NOMO-1 (cell line): ENCODE data around the gene SP100.
"Not testable (repeated sequence)": the region's sequence is repeated elsewhere in the genome, so short reads cannot be mapped to it uniquely, and the experiment has no call there.

Source experiments
- DNase-seq, 2 experiments: peaks; one replicate each; lab custom pipeline; 2025; ENCODE audit not compliant: unreplicated experiment in 2 of 2; lab: John Stamatoyannopoulos, UW

Gene SP100

DNA sequence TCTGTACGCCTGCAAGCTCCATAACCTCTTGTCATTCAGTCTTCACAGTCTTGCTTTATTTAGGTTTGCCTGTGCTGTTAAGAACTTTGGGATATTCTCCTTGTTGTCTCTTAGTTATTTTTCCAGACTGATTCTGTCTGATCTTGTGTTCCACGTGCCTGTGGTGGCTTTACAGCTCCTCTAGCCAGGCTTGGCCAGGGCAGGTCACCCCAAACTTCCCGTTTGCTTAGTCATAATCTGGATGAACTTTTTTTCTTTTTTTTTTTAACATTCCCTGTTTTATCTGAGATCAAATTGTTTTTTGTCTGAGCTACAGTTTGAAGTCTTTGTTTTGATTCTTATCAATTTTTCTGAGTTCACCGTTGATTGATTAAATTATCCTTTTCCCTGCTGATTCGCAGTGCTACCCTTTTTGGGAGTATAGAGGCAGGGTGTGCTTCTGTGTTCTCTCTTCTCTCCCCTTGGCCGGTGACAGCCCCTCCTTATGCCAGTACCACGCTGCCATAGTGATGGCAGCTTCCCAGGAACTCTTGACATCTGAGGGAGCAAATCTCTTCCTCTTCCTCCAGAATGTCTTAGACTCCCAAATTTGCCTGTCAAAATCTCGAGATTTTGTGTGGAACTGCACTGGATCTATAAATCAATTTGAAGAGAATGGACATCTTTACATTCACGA is 2.5 kb downstream of the SP100 start:
- no peak for DNase-seq

DNA sequence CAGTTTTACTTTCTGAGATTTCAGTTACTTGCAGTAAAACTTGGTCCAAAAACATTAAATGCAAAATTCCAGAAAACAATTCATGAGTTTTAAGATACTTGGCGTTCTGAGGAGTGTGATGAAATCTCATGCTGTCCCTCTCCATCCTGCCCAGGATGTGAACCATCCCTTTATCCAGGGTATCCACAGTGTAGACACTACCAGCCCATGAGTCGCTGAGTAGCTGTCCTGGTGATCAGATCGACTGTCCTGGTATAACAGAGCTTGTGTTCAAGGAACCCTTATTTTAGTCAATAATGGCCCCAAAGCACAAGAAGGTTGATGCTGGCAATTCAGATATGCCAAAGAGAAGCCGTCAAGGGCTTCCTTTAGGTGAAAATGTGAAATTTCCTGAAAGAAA is 3.2 kb downstream of the SP100 start:
- no peak for DNase-seq

DNA sequence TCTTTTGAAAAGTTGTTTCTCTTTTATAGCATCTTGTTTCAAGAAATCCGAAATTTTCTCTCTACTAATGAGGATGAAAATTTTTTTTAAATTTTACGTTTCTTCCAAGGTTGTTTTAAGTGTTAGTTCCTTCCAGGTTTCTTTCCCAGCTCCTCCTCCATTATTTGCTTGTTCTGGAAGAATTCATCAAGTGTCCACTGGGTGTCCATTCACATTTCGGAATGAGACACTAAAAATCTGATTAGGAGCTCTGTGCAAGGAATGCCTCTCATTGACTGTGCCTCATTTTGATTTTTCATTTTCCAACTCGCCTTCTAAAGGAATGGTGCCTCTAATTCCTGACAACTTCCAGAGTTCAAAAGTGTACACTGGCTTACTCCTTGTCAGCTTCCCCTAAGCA is 6.1 kb downstream of the SP100 start:
- no peak for DNase-seq

DNA sequence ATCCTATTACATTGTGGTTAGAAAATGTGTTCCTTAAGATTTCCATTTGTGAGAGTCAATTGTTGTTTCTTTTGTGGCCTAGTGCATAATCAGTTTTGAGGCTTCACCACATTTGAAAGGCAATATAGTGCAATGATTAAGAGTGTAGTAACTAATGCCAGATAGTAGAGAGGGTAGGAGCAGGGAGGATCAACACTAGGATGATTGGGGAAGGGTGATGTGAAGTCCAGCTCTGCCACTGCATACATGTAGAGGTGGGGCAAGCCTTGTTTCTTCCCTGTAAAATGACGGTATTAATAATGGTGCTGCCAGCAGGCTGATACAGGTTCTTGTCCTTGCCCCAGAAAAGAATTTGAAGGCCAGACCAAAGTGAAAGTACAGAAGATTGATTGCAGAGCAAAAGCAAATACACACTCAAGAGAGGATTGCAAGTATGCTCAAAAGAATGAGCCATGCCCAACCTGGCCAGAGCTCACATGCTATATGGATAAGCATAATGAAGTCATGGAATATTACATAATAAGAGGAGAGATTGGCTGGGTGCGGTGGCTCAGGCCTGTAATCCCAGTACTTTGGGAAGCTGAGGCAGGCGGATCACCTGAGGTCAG is 8.0 kb downstream of the SP100 start:
- DNase-seq = no peak

DNA sequence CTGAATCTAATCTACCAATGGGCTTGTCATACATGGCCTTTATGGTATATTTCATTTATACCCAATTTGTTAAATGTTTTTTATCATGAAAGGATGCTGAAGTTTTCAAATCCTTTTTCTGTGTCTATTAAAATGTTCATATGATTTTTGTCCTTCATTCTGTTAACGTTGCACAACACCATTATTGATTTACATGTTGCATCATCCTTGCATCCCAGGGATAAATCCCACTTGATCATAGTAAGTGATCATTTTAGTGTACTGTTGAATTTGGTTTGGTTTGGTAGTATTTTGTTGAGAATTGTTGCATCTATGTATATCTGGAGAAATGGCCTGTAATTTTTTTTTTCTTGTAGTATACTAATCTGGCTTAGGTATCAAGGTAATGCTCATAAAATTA is 9.4 kb downstream of the SP100 start:
- no peak for DNase-seq

DNA sequence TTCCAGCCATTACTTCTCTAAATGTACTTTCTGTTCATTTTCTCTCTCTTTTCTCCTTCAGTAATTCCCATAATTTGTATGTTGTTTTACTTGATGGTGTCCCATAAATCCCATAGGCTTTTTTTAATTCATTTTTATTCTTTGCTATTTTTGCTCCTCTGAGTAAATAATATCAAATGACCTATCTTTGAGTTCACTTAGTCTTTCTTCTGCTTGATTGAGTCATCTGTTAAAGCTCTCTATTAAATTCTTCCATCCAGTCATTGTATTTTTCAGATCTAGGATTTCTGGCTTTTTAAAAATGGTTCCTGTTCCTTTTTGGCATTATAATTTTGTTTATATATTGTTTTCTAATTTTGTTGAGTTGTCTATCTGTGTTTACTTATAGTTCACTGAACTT is 13.5 kb downstream of the SP100 start:
- no peak for DNase-seq

DNA sequence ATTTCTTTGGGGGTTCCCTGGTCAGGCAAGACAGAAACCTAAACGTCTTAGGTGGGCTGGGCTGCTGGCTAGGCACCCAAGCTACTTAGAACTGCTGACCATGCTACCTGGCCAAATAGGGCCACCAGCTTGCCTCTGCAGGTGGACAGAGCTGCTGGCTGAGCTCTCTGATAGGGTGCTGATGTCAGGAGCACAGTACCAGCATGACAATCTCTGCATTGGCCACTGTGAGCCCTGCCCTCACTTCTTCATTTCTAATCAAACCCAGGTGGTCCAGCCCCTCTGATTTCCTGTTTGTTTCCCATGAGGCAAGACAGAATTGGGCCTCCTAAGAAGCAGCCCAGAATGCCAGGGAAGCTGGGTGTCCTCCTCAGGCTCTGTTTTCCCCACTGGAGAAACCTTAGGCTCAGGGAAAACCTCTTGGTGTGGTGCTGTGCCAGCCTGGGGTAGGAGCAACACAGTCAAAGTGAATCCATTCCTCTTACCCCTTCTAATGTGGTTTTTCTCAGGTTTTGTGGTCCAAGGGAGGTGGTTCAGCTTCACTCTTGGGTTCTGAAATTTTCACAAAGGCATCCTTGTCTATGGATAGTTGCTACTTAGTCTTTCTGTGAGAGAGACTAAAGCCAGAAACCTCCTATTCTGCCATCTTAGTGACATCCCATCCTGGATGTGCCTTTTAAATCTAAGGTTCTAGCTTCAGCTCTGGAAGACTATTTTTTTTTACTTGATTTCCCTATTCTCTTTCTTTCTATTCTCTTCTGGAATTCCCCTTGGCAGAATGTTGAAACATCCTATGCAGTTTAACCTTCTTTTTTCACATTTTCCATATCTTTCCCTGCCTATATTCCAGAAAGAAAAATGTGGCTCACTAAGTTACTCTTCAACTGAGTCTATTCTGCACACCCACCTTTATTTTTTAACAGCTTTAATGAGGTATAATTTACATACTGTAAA is 15.2 kb downstream of the SP100 start:
- DNase-seq = no peak

DNA sequence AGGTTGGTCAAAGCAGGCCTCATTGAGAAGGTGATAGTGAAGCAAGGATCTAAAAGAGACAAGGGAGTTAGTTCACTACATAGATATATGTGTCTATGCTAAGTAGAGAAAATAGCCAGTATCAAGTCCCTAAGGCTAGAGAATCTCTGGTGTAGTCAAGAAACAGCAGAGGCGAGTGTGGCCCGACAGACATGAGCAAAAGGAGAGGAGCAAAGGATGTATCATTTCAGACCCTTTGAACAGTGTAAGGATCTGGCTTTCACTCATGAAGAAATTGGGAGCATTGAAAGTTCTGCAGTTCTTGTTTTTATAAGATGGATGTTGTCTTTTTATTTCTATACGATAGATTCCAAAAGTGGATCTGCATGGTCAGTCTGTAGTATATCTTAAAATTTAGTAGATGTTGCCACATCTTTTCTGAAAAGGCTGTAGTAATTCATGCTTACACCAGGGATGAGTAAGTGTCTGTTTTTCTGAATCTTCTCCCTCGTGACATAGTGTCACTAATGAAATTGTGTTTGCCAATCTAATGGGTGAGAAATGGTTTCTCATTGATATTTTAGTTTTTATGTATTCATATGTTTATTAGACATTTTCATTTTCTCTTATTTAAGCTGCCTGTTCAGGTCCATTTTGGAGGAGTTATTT is 18.8 kb downstream of the SP100 start:
- DNase-seq = no peak

DNA sequence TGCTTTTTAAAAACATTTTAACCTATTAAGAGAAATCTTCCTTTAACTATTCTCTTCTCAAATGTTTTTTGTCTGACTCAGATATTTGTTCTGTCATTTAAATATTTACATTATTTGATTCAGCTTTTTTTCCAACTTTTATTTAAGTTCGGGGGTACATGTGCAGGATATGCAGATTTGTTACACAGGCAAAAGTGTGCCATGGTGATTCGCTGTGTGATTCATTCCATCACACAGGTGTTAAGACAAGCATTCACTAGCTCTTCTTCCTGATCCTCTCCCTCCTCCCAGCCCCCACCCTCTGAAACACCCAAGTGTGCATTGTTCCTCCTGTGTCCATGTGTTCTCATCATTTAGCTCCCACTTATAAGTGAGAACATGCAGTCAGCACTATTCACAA is 19.4 kb downstream of the SP100 start:
- DNase-seq = no peak

DNA sequence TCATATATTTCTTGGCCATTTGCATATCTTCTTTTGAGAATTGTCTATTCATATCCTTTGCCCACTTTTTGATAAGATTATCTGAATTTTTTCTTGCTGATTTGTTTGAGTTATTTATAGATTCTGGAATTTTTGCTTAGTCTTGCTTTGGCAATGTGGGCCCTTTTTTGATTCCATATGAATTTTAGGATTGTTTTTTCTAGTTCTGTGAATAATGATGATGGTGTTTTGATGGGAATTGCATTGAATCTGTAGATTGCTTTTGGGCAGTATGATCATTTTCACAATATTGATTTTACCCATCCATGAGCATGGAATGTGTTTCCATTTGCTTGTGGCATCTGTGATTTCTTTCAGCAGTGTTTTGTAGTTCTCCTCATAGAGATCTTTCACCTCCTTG is 23.1 kb downstream of the SP100 start:
- not testable (repeated sequence) for DNase-seq

DNA sequence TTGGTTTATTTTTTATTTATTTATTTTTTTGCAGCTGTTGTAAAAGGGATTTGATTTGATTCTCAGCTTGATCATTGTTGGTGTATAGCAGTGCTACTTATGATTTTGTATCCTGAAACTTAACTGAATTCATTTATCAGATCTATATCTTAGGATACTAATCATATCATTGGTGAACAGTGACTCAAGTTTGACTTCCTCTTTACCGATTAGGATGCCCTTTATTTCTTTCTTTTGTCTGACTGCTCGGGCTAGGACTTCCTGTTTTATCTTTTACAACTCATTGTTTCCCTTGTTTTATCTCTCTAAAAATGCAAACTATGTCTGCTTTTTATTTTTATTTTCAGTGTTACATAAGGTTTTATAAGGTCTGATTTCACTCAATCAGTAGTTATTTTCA is 23.6 kb downstream of the SP100 start:
- peak in 1 of 2 experiments; percentile 78 for DNase-seq

DNA sequence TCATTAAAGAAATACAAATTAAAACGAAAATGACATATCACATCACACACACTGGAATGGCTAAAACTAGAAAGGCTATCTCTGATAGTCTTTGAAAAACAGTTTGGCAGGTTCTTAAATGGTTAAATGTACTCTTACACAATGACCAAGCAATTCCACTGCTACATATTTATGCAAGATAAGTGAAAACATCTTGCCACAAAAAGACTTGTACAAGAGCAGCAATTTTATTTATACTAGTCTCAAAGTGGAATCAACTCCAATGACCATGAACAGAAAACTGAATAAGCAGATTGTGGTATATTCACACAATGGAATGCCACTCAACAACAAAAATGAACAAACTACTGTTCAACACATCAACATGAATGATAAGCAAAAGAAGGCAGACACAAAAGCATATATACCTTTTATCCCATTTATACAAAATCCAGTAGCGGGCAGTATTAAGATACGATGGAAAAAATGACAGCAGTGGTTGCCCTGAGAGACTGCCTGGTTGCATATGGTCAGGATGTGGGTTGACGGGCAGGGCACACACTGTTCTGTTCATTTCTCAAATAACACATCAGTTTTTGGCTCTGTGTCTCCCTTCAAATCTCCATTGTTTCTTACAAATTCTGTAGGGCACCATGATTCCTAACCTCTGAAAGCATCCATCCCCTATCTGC is 25.4 kb downstream of the SP100 start:
- DNase-seq = no peak

DNA sequence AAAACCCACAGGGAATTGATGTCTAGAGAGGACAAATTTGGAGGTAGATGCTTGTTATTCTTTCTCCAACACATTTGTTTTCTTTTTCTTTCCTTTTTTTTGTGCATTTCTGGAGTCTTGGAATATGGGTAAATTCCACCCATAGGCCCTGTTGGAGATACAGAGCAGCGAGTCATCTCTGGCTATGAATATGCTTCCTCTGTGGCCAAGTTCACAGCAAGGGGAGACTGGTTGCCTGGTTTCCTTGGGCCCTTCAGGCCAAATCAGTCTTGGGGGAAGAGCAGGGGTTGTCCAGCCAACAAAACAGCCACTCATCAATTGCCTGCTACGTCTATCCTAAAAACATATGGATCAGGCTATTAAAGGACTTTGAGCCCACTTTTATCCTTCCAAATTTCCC is 27.5 kb downstream of the SP100 start:
- DNase-seq = no peak

DNA sequence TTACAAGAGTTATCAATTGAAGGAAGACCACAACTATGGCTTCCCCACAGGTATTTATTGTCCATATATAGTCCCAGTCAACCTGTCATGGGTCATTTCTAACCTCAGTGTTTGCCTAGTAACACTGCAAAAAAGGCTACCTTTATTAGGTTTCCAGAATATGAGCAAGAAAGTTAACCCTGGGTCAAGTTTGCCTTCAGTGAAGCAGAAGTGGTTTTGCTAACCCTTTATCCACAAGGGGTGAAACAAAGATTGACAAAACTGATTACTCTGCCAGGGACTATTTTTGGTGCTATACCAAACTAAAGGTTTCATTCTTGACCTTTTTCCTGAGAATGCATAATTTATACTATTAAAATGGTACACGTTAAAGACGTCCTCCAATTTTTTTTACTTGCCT is 28.8 kb downstream of the SP100 start:
- DNase-seq = no peak

DNA sequence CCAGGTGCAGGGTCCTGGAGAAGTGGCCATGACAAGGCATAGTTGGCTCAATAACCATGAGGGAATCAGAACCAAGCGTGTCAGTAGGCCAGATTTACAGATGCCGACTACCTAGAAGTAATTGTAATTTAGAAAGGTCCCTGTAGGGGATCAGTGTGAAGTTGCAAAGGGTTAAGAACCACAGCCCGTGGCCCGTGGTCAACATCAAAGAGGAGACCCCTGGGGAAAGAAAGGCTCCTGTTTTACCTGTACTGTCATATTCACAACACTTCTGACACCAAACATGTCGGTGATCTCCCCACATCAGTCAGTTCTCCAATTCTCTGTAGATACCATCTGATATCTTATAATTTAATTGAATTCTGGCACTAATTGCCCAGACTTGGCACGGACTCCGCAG is 31.0 kb downstream of the SP100 start:
- no peak for DNase-seq

DNA sequence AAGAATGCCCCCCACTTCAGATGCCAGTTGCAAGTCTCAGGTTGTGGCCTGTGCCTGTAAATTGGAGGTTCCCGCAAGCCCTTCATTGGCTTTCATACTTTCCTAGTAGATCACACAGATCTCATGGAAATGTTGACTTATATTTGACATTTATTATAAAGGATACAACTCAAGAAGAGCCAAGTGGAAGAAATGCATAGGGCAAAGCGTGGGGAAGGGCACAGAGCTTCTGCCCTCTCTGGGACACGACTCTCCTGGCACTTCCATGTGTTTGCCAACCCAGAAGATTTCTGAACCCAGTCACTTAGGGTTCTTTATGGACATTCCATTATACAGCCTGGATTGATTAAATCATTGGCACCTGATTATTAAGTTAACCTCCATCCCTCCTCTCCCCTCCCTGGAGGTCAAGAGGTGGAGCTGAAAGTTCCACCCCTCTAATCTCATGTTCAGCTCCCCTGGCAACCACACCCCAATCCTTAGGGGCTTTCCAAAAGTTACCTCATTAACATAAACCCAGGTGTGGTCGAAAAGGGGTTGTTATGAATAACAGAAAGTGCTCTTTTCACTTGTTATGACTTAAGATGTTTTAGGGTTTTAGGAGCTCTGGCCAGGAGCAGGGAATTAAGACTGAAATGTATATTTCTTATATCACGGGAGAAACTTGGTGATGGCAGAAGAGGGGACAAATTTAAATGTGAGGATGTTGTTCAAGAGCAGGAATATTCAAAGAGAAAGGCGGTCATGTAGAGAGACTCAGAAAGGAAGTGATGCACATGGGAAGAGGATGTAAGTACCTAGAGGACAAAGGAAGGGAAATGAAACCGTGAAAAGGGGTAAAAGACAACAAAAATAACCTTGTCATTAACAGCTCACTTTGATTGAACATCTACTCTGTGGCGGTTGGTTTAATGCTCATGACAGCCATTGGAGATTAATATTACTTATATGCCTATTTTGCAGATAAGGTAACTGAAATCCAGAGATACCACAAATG is 31.8 kb downstream of the SP100 start:
- peak; percentile 45 to 75 for DNase-seq

DNA sequence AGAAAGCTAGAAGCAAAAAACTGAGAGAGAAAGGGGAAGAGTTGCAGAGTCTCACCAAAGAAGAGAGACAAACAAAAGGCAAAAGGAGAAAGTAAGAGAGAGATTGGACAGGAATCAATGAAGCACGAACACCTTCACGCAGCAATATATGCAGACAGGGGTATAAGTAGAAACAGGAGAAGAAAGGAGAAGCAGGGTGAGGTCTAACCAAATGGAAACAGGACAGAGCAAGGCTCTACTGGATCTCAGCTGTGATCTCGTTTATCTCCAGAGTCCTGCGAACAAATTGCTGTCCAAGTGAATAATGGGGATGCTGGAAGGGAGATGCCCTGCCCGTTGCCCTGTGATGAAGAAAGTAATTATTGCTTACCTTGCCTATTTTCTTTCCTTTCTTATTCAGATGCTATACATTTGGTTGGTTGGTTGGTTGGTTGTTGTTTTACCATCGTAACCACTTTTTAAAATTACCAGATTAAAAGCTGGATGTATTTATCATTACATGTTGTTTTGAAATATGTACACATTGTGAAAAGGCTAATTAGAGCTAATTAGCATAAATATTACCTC is 34.0 kb downstream of the SP100 start:
- no peak for DNase-seq

DNA sequence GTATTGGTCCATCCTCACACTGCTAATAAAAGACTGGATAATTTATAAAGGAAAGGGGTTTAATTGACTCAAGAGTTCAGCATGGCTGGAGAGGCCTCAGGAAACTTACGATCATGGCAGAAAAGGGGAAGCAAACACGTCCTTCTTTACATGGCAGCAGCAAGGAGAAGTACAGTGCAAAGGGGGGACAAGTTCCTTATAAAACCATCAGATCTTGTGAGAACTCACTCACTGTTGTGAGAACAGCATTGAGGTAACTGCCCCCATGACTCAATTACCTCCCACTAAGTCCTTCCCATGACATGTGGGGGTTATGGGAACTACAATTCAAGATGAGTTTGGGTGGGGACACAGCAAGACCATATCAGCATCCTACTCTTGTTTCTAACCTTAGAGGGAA is 37.0 kb downstream of the SP100 start:
- DNase-seq = no peak

DNA sequence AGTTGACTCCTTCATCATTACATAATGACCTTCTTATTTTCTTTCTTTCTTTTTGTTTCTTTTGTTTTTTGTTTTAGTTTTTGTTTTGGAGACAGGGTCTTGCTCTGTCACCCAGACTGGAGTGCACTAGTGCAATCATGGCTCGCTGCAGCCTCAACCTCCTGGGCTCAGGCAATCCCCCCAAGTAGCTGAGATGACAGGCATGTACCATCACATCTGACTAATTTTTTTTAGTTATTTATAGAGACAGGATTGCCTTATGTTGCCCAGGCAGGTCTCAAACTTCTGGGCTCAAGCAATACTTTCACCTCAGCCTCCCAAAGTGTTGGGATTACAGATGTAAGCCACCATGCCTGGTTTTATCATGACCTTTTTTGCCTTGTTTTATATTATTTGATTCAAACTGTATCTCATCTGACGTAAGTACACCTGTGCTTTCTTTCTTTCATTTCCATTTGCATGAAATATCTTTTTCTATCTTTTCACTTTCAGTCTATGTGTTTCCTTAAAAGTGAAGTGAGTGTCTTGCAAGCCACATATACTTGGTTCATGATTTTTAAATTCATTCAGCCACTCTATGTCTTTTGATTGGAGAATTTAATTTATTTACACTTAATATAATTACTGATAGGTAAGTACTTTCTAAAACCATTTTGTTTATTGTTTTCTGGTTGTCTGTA is 39.1 kb downstream of the SP100 start:
- DNase-seq = no peak
